DOHH2 (cell line): ENCODE results near the gene PGAP1.

ENCODE experiments used
- H3F3A ChIP-seq: fragments of 200-600 bp; sonication (generic), shearing (Covaris generic); 2 replicates; pipeline ENCODE4 v1.6.0; 2016; ENCODE audit warnings: antibody characterized with exemption, mild to moderate bottlenecking; ENCODE audit not compliant: control insufficient read depth, insufficient read depth
- H3K27ac ChIP-seq: fragments of 200-600 bp; sonication (generic); 2 replicates; pipeline ENCODE4 v1.5.1; 2014; ENCODE audit warnings: low read depth, mild to moderate bottlenecking, low read length, moderate library complexity
- H3K27me3 ChIP-seq: fragments of 200-600 bp; sonication (generic); 2 replicates; pipeline ENCODE4 v1.6.1; 2014; ENCODE audit warnings: mild to moderate bottlenecking, low read length, mixed read lengths; ENCODE audit not compliant: control insufficient read depth
- H3K36me3 ChIP-seq: fragments of 200-600 bp; sonication (generic); 2 replicates; pipeline ENCODE4 v1.6.1; 2014; ENCODE audit warnings: mild to moderate bottlenecking, low read length, moderate library complexity, mixed read lengths; ENCODE audit not compliant: control insufficient read depth
- H3K4me1 ChIP-seq: fragments of 200-600 bp; sonication (generic); 2 replicates; pipeline ENCODE4 v1.6.1; 2014; ENCODE audit warnings: mild to moderate bottlenecking, low read length, mixed read lengths; ENCODE audit not compliant: control insufficient read depth
- H3K4me2 ChIP-seq: fragments of 200-600 bp; sonication (generic); 2 replicates; pipeline ENCODE4 v1.6.0; 2014; ENCODE audit warnings: mild to moderate bottlenecking, low read length, moderate library complexity
- H3K4me3 ChIP-seq: fragments of 200-600 bp; sonication (generic); 2 replicates; pipeline ENCODE4 v1.5.1; 2014; ENCODE audit warnings: mild to moderate bottlenecking, low read length, mixed read lengths
- H3K79me2 ChIP-seq: fragments of 200-600 bp; sonication (generic); 2 replicates; pipeline ENCODE4 v1.6.1; 2014; ENCODE audit warnings: mild to moderate bottlenecking, low read length, mixed read lengths; ENCODE audit not compliant: control insufficient read depth
- H3K9me2 ChIP-seq: fragments of 200-600 bp; sonication (generic); replicated peaks from 2 replicates; pipeline ENCODE4 v1.6.1; 2014; ENCODE audit warnings: mild to moderate bottlenecking, low read length, mixed read lengths; ENCODE audit not compliant: control insufficient read depth
- H3K9me3 ChIP-seq: fragments of 200-600 bp; sonication (generic); 2 replicates; pipeline ENCODE4 v1.6.1; 2014; ENCODE audit warnings: antibody characterized with exemption, low read length, mixed read lengths; ENCODE audit not compliant: control insufficient read depth, insufficient read depth
- H4K20me1 ChIP-seq: fragments of 200-600 bp; sonication (generic); 2 replicates; pipeline ENCODE4 v1.6.0; 2014; ENCODE audit warnings: low read depth, mild to moderate bottlenecking, antibody characterized with exemption, low read length, moderate library complexity; ENCODE audit not compliant: control insufficient read depth, insufficient read depth
- CTCF ChIP-seq: fragments of 200-600 bp; sonication (generic); IDR thresholded peaks from one replicate; pipeline ENCODE4 v1.5.1; 2014; ENCODE audit warnings: antibody characterized with exemption, mild to moderate bottlenecking, low read depth, low read length; ENCODE audit not compliant: poor library complexity, severe bottlenecking
- EZH2phosphoT487 ChIP-seq: fragments of 200-600 bp; sonication (generic); IDR thresholded peaks from 2 replicates; pipeline ENCODE4 v1.6.1; 2017; ENCODE audit warnings: borderline replicate concordance, mild to moderate bottlenecking, antibody characterized with exemption, low read length, moderate library complexity, mixed read lengths

The PGAP1 gene

GRCh38 chr2:196802401-196802800, 124.1 kb downstream of the PGAP1 start:
- H4K20me1 ChIP-seq, result no peaks in the 10 kb centered on the region
- peaks cover 5% of the 10 kb centered on the region for H3K36me3 ChIP-seq
- no peak overlapping the region for H3K27ac ChIP-seq
- H3K4me3 ChIP-seq, result no peak overlapping the region
- no peaks in the 10 kb centered on the region for H3K9me3 ChIP-seq
- H3K4me2 ChIP-seq, result no peak overlapping the region
- peaks cover 19% of the 10 kb centered on the region for H3K79me2 ChIP-seq
- peaks cover 10% of the 10 kb centered on the region for H3K4me1 ChIP-seq
- H3K27me3 ChIP-seq, result no peaks in the 10 kb centered on the region
- H3F3A ChIP-seq, result no peaks in the 10 kb centered on the region
- no peaks in the 10 kb centered on the region for H3K9me2 ChIP-seq
- no peak for TF ChIP-seq CTCF
- TF ChIP-seq EZH2phosphoT487, result no peak

- H3K27me3 ChIP-seq, result no peaks in the 10 kb centered on the region
- H3K4me3 ChIP-seq, result no peak overlapping the region
- no peak overlapping the region for H3K4me2 ChIP-seq
- no peaks in the 10 kb centered on the region for H3K9me2 ChIP-seq
- no peaks in the 10 kb centered on the region for H4K20me1 ChIP-seq
- no peak overlapping the region for H3K27ac ChIP-seq
- H3K4me1 ChIP-seq, result peaks cover 10% of the 10 kb centered on the region
- H3K36me3 ChIP-seq, result peaks cover 11% of the 10 kb centered on the region
- H3K9me3 ChIP-seq, result no peaks in the 10 kb centered on the region
- TF ChIP-seq CTCF (no peak), EZH2phosphoT487 (no peak)
- H3F3A ChIP-seq, result no peaks in the 10 kb centered on the region
- H3K79me2 ChIP-seq, result peaks cover 24% of the 10 kb centered on the region
Observed at GRCh38 chr2:196801674-196802261, 124.7 kb downstream of the PGAP1 start.

- Histone ChIP-seq H3K4me3 (peak overlapping the region; percentile 75), H3K27ac (peak overlapping the region; percentile 8; the same call in 1 of the 2 replicates), H3K36me3 (peaks cover 29% of the 10 kb centered on the region), H3K27me3 (no peaks in the 10 kb centered on the region), H3F3A (no peaks in the 10 kb centered on the region), H3K79me2 (peaks cover 24% of the 10 kb centered on the region), H3K9me2 (no peaks in the 10 kb centered on the region), H3K4me1 (peaks cover 10% of the 10 kb centered on the region), H3K4me2 (peak overlapping the region; percentile 60), H3K9me3 (no peaks in the 10 kb centered on the region), H4K20me1 (no peaks in the 10 kb centered on the region)
- TF ChIP-seq CTCF (no peak), EZH2phosphoT487 (no peak)
Observed at GRCh38 chr2:196798980-196799379, 127.5 kb downstream of the PGAP1 start.
